ENCODE data around the gene PSMC5. TPM values are rescaled to one million over a fixed set of nuclear protein-coding genes. Genes with fewer than 3 reads are reported as not detected.
A peak's percentile ranks its signal among the peaks of the same experiment; 100 is the strongest.
"Not testable (repeated sequence)": the region's sequence is repeated elsewhere in the genome, so short reads cannot be mapped to it uniquely, and the experiment has no call there.

PSMC5 gene
- total and polyA plus RNA-seq, 10 donors: 74.5 to 175 (median 99.9) TPM

DNA sequence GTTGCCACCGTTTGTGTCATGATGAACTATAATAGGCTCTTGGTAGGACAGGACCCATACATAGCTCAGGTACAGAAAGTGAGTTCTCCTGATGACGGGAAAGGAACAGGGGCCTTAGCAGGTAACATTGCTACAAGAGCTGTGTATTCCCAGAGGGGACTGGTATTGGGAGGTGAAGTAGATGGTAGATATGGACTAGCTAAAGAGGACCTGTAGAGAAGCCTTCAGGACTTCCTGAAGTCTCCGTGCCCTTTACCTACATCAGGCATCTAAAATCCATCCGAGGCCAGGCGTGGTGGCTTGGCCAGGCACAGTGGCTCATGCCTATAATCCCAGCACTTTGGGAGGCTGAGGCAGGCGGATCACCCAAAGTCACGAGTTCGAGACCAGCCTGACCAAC is 28.0 kb downstream of the PSMC5 start:
- TF ChIP-seq, protein P1, sequence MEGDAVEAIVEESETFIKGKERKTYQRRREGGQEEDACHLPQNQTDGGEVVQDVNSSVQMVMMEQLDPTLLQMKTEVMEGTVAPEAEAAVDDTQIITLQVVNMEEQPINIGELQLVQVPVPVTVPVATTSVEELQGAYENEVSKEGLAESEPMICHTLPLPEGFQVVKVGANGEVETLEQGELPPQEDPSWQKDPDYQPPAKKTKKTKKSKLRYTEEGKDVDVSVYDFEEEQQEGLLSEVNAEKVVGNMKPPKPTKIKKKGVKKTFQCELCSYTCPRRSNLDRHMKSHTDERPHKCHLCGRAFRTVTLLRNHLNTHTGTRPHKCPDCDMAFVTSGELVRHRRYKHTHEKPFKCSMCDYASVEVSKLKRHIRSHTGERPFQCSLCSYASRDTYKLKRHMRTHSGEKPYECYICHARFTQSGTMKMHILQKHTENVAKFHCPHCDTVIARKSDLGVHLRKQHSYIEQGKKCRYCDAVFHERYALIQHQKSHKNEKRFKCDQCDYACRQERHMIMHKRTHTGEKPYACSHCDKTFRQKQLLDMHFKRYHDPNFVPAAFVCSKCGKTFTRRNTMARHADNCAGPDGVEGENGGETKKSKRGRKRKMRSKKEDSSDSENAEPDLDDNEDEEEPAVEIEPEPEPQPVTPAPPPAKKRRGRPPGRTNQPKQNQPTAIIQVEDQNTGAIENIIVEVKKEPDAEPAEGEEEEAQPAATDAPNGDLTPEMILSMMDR (IDR thresholded peaks at IDR 0.05 in 8 of 11, conservative IDR thresholded peaks at IDR 0.05 in 3 of 11): no peak
- no peak for TF ChIP-seq POLR2A (IDR thresholded peaks at IDR 0.05)
- no peak for TF ChIP-seq POLR2AphosphoS5 (IDR thresholded peaks at IDR 0.05)
- no peaks in the 10 kb centered on the region for H3K27me3 ChIP-seq (replicated peaks in 1 of 7)
- WGBS, 5 donors: 87 to 94% (median 91%) methylated on average over 8 of the region's 8 CpGs

DNA sequence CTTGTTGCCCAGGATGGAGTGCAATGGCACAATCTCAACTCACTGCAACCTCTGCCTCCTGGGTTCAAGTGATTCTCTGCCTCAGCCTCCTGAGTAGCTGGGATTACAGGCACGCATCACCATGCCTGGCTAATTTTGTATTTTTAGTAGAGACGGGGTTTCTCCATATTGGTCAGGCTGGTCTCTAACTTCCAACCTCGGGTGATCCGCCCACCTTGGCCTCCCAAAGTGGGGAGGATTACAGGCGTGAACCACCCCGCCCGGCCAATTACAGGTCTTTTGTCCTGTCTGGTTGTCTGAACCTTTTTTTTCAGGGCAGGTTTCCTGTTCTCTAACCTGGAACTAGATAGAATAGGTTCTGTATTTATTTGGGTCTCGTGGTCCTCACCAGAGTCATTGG is 29.2 kb downstream of the PSMC5 start:
- H3K9me3 ChIP-seq; H3K27ac ChIP-seq; H3K27me3 ChIP-seq (replicated peaks in 1 of 7); H3K4me1 ChIP-seq; H3K36me3 ChIP-seq; intact Hi-C loops (cut with DNase I; ENCODE audit: low total_unique reads); H3K4me3 ChIP-seq: not testable (repeated sequence)
- 87 to 91% (median 90%) methylated on average over 8 of the region's 8 CpGs for WGBS, 5 donors
- peak; percentile 35 for DNase-seq

More for the DNA sequence above, 28.0 kb downstream of the PSMC5 start:
- intact Hi-C loops (cut with DNase I; ENCODE audit: low total_unique reads): no loop called here
- peak; percentile 30 for DNase-seq
- Histone ChIP-seq H3K9me3 (no peaks in the 10 kb centered on the region), H3K4me1 (no peaks in the 10 kb centered on the region), H3K27ac (no peak overlapping the region), H3K4me3 (no peak overlapping the region), H3K36me3 (no peaks in the 10 kb centered on the region)

GRCh38 chr17:63859257-63859656 is 32.0 kb downstream of the PSMC5 start:
- Histone ChIP-seq H3K27me3 (replicated peaks in 1 of 7) (no peaks in the 10 kb centered on the region), H3K4me3 (no peak overlapping the region), H3K36me3 (no peaks in the 10 kb centered on the region), H3K9me3 (no peaks in the 10 kb centered on the region), H3K4me1 (no peaks in the 10 kb centered on the region), H3K27ac (no peak overlapping the region)
- intact Hi-C loops (cut with DNase I; ENCODE audit: low total_unique reads): no loop called here
- WGBS, 5 donors: 74 to 95% (median 84%) methylated on average over 3 of the region's 3 CpGs
- DNase-seq: peak; percentile 2
- TF ChIP-seq POLR2A (IDR thresholded peaks at IDR 0.05) (no peak), POLR2AphosphoS5 (IDR thresholded peaks at IDR 0.05) (no peak)
- TF ChIP-seq, protein P1 (IDR thresholded peaks at IDR 0.05 in 8 of 11, conservative IDR thresholded peaks at IDR 0.05 in 3 of 11): no peak

GRCh38 chr17:63866625-63867024 is 39.4 kb downstream of the PSMC5 start:
- H3K4me3 ChIP-seq; H3K36me3 ChIP-seq; intact Hi-C loops (cut with DNase I; ENCODE audit: low total_unique reads); H3K4me1 ChIP-seq; H3K9me3 ChIP-seq; H3K27ac ChIP-seq; H3K27me3 ChIP-seq (replicated peaks in 1 of 7): not testable (repeated sequence)
- DNase-seq: peak; percentile 28
- WGBS, 5 donors: 69 to 81% (median 78%) methylated on average over 6 to 7 of the region's 7 CpGs

DNA sequence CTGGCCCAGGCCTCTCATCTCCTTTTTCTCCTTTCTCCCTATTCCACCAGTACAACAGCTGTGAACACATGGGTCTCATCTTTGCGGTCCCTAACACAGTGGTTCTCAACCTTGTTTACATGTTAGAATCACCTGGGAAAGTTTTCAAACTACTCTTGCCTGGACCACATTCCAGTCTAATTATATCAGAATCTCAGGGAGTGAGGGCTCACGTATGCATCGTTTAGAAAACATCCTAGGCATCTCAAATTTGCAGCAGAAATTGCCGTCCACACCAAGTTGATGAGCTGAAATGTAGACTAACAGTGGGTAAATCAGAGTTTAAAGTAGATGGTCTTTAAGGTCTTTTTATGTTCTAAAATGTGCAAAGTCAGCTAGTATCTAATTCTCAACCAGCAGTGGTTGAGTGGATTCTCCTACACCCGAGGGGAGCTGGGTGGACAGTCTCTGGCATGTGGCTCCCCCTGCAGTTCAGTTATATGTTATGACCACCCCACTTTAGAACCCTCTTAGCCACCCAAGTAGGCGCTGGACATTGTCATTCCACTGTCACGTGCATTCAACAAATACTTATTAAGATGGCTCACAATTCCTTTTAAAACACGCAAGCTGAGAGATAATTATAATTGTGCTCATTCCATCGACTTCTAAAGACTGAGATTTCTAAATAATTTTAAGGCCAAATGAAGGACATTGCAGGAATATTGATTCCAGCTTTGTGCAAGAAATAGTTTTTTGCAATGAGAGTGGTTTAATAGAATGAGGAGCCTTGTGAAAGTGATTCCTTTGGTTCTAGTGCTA is 42.5 kb downstream of the PSMC5 start:
- H3K4me3 ChIP-seq; H3K27me3 ChIP-seq (replicated peaks in 1 of 7); H3K4me1 ChIP-seq; H3K9me3 ChIP-seq; DNase-seq; H3K27ac ChIP-seq; intact Hi-C loops (cut with DNase I; ENCODE audit: low total_unique reads); H3K36me3 ChIP-seq: not testable (repeated sequence)
- 65 to 77% (median 75%) methylated on average over 9 of the region's 9 CpGs for WGBS, 5 donors
- TF ChIP-seq, protein P1 (IDR thresholded peaks at IDR 0.05 in 8 of 11, conservative IDR thresholded peaks at IDR 0.05 in 3 of 11): peak in 1 of 11 experiments; percentile 14

- 82 to 93% (median 89%) methylated on average over 4 of the region's 4 CpGs for whole genome bisulfite sequencing, 5 donors
- H3K4me1 ChIP-seq; H3K27ac ChIP-seq; DNase-seq; H3K4me3 ChIP-seq; H3K9me3 ChIP-seq; intact Hi-C loops (cut with DNase I; ENCODE audit: low total_unique reads); H3K27me3 ChIP-seq (replicated peaks in 1 of 7); H3K36me3 ChIP-seq: not testable (repeated sequence)
These were observed 43.0 kb downstream of the PSMC5 start for GRCh38 chr17:63870292-63870665.

- H3K4me1 ChIP-seq; H3K27me3 ChIP-seq (replicated peaks in 1 of 7); H3K4me3 ChIP-seq; H3K36me3 ChIP-seq; H3K9me3 ChIP-seq; DNase-seq; intact Hi-C loops (cut with DNase I; ENCODE audit: low total_unique reads); H3K27ac ChIP-seq: not testable (repeated sequence)
- WGBS, 5 donors: 87 to 90% (median 88%) methylated on average over 11 to 15 of the region's 15 CpGs
These were observed 44.6 kb downstream of the PSMC5 start for GRCh38 chr17:63871646-63872365.

- H3K27me3 ChIP-seq (replicated peaks in 1 of 7); intact Hi-C loops (cut with DNase I; ENCODE audit: low total_unique reads): not testable (repeated sequence)
- 80 to 98% (median 90%) methylated on average over 1 to 7 of the region's 7 CpGs; no CpG with 5 or more reads in 1 of the 5 donors for WGBS, 5 donors
These were observed 46.3 kb downstream of the PSMC5 start, which contains the start of gene CSH2 for GRCh38 chr17:63873577-63873976. CSH2 (minus strand) TSS chr17:63873677; CDS start chr17:63873614, 63 bp downstream.

More at GRCh38 chr17:63873577-63873976, 46.3 kb downstream of the PSMC5 start, which contains the start of gene CSH2:
- not testable (repeated sequence) for H3K4me1 ChIP-seq, DNase-seq, H3K4me3 ChIP-seq, H3K36me3 ChIP-seq, H3K27ac ChIP-seq, H3K9me3 ChIP-seq

All from spleen (tissue), 11 donors.